GM18873 (cell line): ENCODE data around the gene SIX5.
"Not testable (repeated sequence)": the region's sequence is repeated elsewhere in the genome, so short reads cannot be mapped to it uniquely, and the experiment has no call there.

Source experiments
- ATAC-seq: cut with Tn5 transposase; IDR thresholded peaks from one replicate; pipeline ENCODE4 v1.9.1; 2021; ENCODE audit warnings: mild to moderate bottlenecking, moderate library complexity, moderate number of reproducible peaks; ENCODE audit not compliant: unreplicated experiment, low FRiP score

SIX5 gene

GRCh38 chr19:45762870-45763631 is 6.0 kb downstream of the SIX5 start:
- ATAC-seq, result no peak

GRCh38 chr19:45761714-45762113 is 7.3 kb downstream of the SIX5 start:
- no peak for ATAC-seq

- no peak for ATAC-seq
These were observed 10.1 kb downstream of the SIX5 start for GRCh38 chr19:45758921-45759320.

GRCh38 chr19:45757695-45758094 is 11.4 kb downstream of the SIX5 start:
- ATAC-seq, result no peak

GRCh38 chr19:45754323-45754722 is 14.7 kb downstream of the SIX5 start:
- ATAC-seq, result no peak

GRCh38 chr19:45753548-45753947 is 15.5 kb downstream of the SIX5 start:
- ATAC-seq, result no peak

GRCh38 chr19:45752639-45753038 is 16.4 kb downstream of the SIX5 start:
- ATAC-seq, result no peak

- not testable (repeated sequence) for ATAC-seq
These were observed 17.6 kb downstream of the SIX5 start for GRCh38 chr19:45751483-45751882.

- no peak for ATAC-seq
These were observed 21.5 kb downstream of the SIX5 start for GRCh38 chr19:45747513-45747912.

- ATAC-seq, result no peak
These were observed 22.2 kb downstream of the SIX5 start for GRCh38 chr19:45746866-45747265.

- ATAC-seq, result no peak
These were observed 23.4 kb downstream of the SIX5 start for GRCh38 chr19:45745606-45746005.

GRCh38 chr19:45742969-45743368 is 26.1 kb downstream of the SIX5 start:
- no peak for ATAC-seq

GRCh38 chr19:45739498-45740439 is 29.3 kb downstream of the SIX5 start:
- no peak for ATAC-seq

- no peak for ATAC-seq
These were observed 35.8 kb downstream of the SIX5 start, which contains the start of gene MEIOSIN for GRCh38 chr19:45733160-45733810. Gene MEIOSIN, plus strand, starts transcription at chr19:45733439. Its CDS starts 1,938 bp downstream, at chr19:45735377.

- peak; percentile 80 for ATAC-seq
These were observed 38.4 kb downstream of the SIX5 start, which contains the start of gene FBXO46 for GRCh38 chr19:45730368-45731288. Gene FBXO46, minus strand, starts transcription at chr19:45730896. Its CDS starts 17,401 bp downstream, at chr19:45713495.

GRCh38 chr19:45729800-45730290 is 39.2 kb downstream of the SIX5 start:
- no peak for ATAC-seq

- not testable (repeated sequence) for ATAC-seq
These were observed 40.4 kb downstream of the SIX5 start for GRCh38 chr19:45728683-45729082.

GRCh38 chr19:45720065-45720464 is 49.0 kb downstream of the SIX5 start:
- ATAC-seq, result not testable (repeated sequence)

GRCh38 chr19:45717983-45718650 is 50.9 kb downstream of the SIX5 start:
- ATAC-seq, result no peak
